ENCODE measurements around the gene SLC16A5.

GRCh38 chr17:75099881-75100595 lies 12.3 kb downstream of the SLC16A5 start:
- no peak for TF ChIP-seq CTCF (IDR thresholded peaks at IDR 0.05)
- TF ChIP-seq POLR2AphosphoS5 (IDR thresholded peaks at IDR 0.05): no peak
- no peak for TF ChIP-seq EP300 (IDR thresholded peaks at IDR 0.05; ENCODE audit: low read depth)
